ENCODE data around the gene EEPD1. TPM values are rescaled to one million over a fixed set of nuclear protein-coding genes. Genes with fewer than 3 reads are reported as not detected.

Gene EEPD1
- total and polyA plus RNA-seq, 3 donors from 2014 or later = 10.2 to 11.8 (median 10.9) TPM

DNA sequence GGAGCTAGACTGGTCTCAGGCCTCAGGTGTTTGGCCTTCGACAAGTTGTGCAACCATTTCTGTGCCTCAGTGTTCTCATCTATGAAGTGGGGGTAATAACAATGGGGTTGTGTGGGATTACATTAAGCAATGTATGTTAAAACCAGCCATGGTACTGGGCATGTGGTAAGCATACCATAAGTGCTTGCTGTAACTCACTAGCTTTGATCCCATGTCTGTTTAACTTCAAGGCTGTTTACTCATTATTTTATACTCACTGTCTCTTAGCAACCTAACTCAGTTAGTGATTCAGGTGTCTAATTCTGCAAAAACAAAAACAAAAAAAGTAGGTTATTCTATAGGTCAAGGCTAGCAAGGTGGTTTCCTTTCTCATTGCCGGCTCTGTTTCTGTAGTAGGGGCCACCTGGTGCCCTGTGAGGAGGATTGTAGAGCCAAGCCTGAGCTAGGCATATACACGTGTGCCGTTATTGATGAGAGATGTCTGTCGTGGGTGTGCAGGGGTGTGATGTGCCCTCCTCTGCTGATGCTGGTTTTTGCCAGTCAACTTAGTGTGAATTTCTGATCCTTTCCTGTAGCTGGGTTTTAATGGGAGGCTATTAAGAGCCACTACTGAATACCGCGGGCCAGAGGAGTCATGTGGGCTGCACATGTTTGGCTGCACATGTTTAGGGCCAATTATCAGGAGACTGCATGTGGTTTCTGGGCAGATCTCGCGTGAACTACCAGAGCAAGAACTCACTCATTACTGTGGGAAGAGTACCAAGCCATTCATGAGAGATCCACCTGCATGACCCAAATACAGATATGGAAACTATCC is 56.2 kb downstream of the EEPD1 start:
- H3K27ac ChIP-seq = no peak overlapping the region
- H3K36me3 ChIP-seq (ENCODE audit: low read depth, missing control alignments) = no peaks in the 10 kb centered on the region
- H3K4me3 ChIP-seq = no peak overlapping the region
- no peaks in the 10 kb centered on the region for H3K9me3 ChIP-seq
- 70 to 78% methylated on average over 8 to 9 of the region's 9 CpGs for WGBS, 2 donors
- TF ChIP-seq POLR2A (IDR thresholded peaks at IDR 0.05) = no peak
- TF ChIP-seq, protein P1, sequence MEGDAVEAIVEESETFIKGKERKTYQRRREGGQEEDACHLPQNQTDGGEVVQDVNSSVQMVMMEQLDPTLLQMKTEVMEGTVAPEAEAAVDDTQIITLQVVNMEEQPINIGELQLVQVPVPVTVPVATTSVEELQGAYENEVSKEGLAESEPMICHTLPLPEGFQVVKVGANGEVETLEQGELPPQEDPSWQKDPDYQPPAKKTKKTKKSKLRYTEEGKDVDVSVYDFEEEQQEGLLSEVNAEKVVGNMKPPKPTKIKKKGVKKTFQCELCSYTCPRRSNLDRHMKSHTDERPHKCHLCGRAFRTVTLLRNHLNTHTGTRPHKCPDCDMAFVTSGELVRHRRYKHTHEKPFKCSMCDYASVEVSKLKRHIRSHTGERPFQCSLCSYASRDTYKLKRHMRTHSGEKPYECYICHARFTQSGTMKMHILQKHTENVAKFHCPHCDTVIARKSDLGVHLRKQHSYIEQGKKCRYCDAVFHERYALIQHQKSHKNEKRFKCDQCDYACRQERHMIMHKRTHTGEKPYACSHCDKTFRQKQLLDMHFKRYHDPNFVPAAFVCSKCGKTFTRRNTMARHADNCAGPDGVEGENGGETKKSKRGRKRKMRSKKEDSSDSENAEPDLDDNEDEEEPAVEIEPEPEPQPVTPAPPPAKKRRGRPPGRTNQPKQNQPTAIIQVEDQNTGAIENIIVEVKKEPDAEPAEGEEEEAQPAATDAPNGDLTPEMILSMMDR (IDR thresholded peaks at IDR 0.05) = no peak
- DNase-seq = no peak
- intact Hi-C loops (cut with DNase I; ENCODE audit: low total_unique reads) = no loop called here
- H3K27me3 ChIP-seq = no peaks in the 10 kb centered on the region
- peaks cover 22% of the 10 kb centered on the region for H3K4me1 ChIP-seq

DNA sequence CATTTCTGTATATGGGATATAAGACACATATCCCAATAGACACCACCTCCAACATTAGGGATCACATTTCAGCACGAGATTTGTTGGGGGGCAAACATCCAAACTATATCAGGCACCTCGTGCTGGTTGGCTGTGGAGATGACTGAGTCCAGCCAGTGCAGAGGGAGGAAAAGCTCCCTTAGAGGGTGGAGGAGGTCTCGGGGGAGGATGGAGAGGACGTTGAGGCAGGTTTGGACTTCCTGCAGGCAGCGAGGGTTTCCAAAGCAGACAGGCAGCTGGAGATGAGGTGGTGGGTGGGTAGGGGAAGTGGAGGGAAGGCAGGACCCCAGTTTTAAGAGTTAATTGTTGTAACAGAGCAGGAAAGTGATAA is 56.7 kb downstream of the EEPD1 start:
- TF ChIP-seq POLR2A (IDR thresholded peaks at IDR 0.05) = no peak
- TF ChIP-seq, protein P1 (IDR thresholded peaks at IDR 0.05) = no peak
- intact Hi-C loops (cut with DNase I; ENCODE audit: low total_unique reads) = no loop called here
- 51% methylated on average over 5 of the region's 5 CpGs for WGBS, 2 donors
- no peaks in the 10 kb centered on the region for H3K9me3 ChIP-seq
- H3K4me3 ChIP-seq = no peak overlapping the region
- H3K4me1 ChIP-seq = peaks cover 22% of the 10 kb centered on the region
- DNase-seq = no peak
- H3K27me3 ChIP-seq = no peaks in the 10 kb centered on the region
- H3K36me3 ChIP-seq (ENCODE audit: low read depth, missing control alignments) = no peaks in the 10 kb centered on the region
- no peak overlapping the region for H3K27ac ChIP-seq

DNA sequence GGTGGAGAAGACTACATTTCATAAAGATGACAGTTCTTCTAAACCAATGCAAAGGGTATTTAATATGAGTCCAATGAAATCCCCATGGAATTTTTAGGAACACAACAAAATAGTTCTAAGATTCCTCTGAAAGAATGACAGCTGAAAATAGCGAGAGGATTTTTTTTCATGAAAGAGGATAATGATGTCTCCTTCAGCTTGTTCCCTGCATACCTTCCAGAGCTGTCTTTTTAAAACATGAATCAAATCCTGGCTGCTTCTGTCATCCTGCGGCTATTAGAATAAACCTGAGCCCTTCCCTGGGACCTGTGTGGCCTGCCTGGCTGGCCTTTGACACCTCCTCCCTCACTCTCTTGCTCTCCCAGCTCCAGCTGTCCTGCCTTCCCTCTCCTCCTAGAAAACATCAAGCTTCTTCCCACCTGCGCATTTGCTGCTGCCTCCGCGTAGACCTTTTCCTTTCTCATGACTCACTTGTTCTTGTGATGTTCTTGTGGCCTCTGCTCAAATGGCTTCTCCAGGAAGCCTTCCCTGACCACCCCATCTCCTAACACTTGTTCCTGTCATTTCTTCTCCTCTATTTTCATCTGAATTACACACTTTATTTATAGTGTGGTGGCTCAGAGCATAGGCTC is 57.4 kb downstream of the EEPD1 start:
- WGBS, 2 donors = 60 to 70% methylated on average over 5 of the region's 5 CpGs
- intact Hi-C loops (cut with DNase I; ENCODE audit: low total_unique reads) = no loop called here
- H3K27me3 ChIP-seq = no peaks in the 10 kb centered on the region
- DNase-seq = no peak
- no peak overlapping the region for H3K4me3 ChIP-seq
- peaks cover 20% of the 10 kb centered on the region for H3K4me1 ChIP-seq
- H3K27ac ChIP-seq = no peak overlapping the region
- H3K9me3 ChIP-seq = no peaks in the 10 kb centered on the region
- no peaks in the 10 kb centered on the region for H3K36me3 ChIP-seq (ENCODE audit: low read depth, missing control alignments)
- no peak for TF ChIP-seq POLR2A (IDR thresholded peaks at IDR 0.05)
- TF ChIP-seq, protein P1 (IDR thresholded peaks at IDR 0.05) = no peak

DNA sequence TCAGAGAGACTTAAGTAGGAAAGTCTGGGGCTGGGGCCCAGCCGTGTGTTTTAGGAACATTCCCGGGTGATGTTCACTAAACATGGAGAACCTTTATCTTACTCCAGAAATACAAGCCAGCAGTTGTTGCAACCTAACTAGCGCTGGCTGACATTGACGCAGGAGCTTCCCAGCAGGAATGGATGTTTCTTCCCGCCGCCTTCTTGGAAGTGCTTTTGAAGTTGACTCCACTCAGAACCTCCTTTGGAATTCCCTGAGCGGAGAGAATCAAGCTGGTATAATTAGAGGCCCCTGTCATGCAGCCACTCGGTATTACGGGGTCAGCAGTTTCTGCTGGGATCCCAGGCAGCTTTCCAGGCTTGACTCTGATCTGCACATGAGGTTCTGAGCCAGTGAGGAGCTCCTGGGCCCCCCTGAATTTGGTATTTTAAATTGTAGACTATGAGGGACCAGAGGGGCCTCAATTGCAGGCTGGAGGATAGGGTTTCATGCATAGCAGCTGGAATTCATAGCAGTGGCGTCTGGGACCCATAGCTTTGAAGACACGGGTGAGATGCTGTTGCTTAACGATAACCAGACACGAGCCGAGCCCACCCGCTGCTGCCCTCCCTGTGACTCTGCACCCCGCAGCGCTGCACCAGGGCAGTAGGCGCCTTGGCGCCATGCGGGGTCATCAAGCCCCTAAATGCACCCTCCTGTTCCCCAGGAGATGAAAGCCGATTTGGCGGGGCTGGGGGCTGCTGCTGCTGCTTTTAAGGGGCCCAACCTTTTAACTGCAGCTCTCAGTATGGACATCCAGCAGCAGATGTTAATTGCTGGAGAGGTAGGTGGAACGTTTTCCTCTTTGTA is 61.8 kb downstream of the EEPD1 start:
- no peak overlapping the region for H3K27ac ChIP-seq
- DNase-seq = peak; percentile 30
- H3K4me1 ChIP-seq = peaks cover 5% of the 10 kb centered on the region
- no peaks in the 10 kb centered on the region for H3K36me3 ChIP-seq (ENCODE audit: low read depth, missing control alignments)
- H3K4me3 ChIP-seq = no peak overlapping the region
- no peaks in the 10 kb centered on the region for H3K27me3 ChIP-seq
- TF ChIP-seq, protein P1 (IDR thresholded peaks at IDR 0.05) = no peak
- TF ChIP-seq POLR2A (IDR thresholded peaks at IDR 0.05) = no peak
- 73 to 76% methylated on average over 23 of the region's 23 CpGs for WGBS, 2 donors
- H3K9me3 ChIP-seq = no peaks in the 10 kb centered on the region
- intact Hi-C loops (cut with DNase I; ENCODE audit: low total_unique reads) = no loop called here
